ENCODE data around the gene USH2A. TPM values are rescaled to one million over a fixed set of nuclear protein-coding genes. Genes with fewer than 3 reads are reported as not detected.

The USH2A gene
- total and polyA plus RNA-seq, 7 donors, result under 0.01 to 0.32 (median 0.30) TPM; not detected in 4

GRCh38 chr1:215865060-215865459 lies 558.2 kb downstream of the USH2A start:
- no peaks in the 10 kb centered on the region for H3K9me3 ChIP-seq
- ATAC-seq, result no peak
- 54 to 77% (median 72%) methylated on average over 3 of the region's 3 CpGs for WGBS, 3 donors
- H3K4me1 ChIP-seq, result no peaks in the 10 kb centered on the region
- intact Hi-C loops (cut with DNase I), result no loop called here
- no peaks in the 10 kb centered on the region for H3K36me3 ChIP-seq (ENCODE audit: insufficient read depth in 1 of 2, low read depth in 1 of 2)
- no peak overlapping the region for H3K4me3 ChIP-seq
- no peak for TF ChIP-seq CTCF (IDR thresholded peaks at IDR 0.05)
- no peak overlapping the region for H3K27ac ChIP-seq
- no peaks in the 10 kb centered on the region for H3K27me3 ChIP-seq (ENCODE audit: insufficient read depth in 3 of 3, low read length in 2 of 3)
- DNase-seq, result no peak

- DNase-seq (no peak), ATAC-seq (no peak)
- H3K4me1 ChIP-seq, result no peaks in the 10 kb centered on the region
- no peaks in the 10 kb centered on the region for H3K36me3 ChIP-seq (ENCODE audit: insufficient read depth in 1 of 2, low read depth in 1 of 2)
- intact Hi-C loops (cut with DNase I), result no loop called here
- no peaks in the 10 kb centered on the region for H3K9me3 ChIP-seq
- H3K4me3 ChIP-seq, result no peak overlapping the region
- no peaks in the 10 kb centered on the region for H3K27me3 ChIP-seq (ENCODE audit: insufficient read depth in 3 of 3, low read length in 2 of 3)
- no peak for TF ChIP-seq CTCF (IDR thresholded peaks at IDR 0.05)
- no peak overlapping the region for H3K27ac ChIP-seq
Measured at GRCh38 chr1:215863796-215864195, 559.5 kb downstream of the USH2A start.

- ATAC-seq, result no peak
- no peak for TF ChIP-seq CTCF (IDR thresholded peaks at IDR 0.05)
- 80 to 92% (median 81%) methylated on average over 3 of the region's 3 CpGs for WGBS, 3 donors
Measured at GRCh38 chr1:215860833-215861232, 562.4 kb downstream of the USH2A start.

GRCh38 chr1:215857317-215857716 lies 565.9 kb downstream of the USH2A start:
- 30 to 79% (median 59%) methylated on average over 2 of the region's 2 CpGs for WGBS, 3 donors
- H3K4me1 ChIP-seq, result no peaks in the 10 kb centered on the region
- TF ChIP-seq CTCF (IDR thresholded peaks at IDR 0.05), result no peak
- H3K36me3 ChIP-seq (ENCODE audit: insufficient read depth in 1 of 2, low read depth in 1 of 2), result no peaks in the 10 kb centered on the region
- H3K27me3 ChIP-seq (ENCODE audit: insufficient read depth in 3 of 3, low read length in 2 of 3), result no peaks in the 10 kb centered on the region
- H3K4me3 ChIP-seq, result no peak overlapping the region
- DNase-seq (no peak), ATAC-seq (no peak)
- no peaks in the 10 kb centered on the region for H3K9me3 ChIP-seq
- no peak overlapping the region for H3K27ac ChIP-seq
- intact Hi-C loops (cut with DNase I), result no loop called here

More at GRCh38 chr1:215860833-215861232, 562.4 kb downstream of the USH2A start:
- no peaks in the 10 kb centered on the region for H3K36me3 ChIP-seq (ENCODE audit: insufficient read depth in 1 of 2, low read depth in 1 of 2)
- H3K9me3 ChIP-seq, result no peaks in the 10 kb centered on the region
- H3K27me3 ChIP-seq (ENCODE audit: insufficient read depth in 3 of 3, low read length in 2 of 3), result no peaks in the 10 kb centered on the region
- H3K27ac ChIP-seq, result no peak overlapping the region
- DNase-seq, result no peak
- no peak overlapping the region for H3K4me3 ChIP-seq
- intact Hi-C loops (cut with DNase I), result no loop called here
- no peaks in the 10 kb centered on the region for H3K4me1 ChIP-seq

- 75 to 79% (median 78%) methylated on average over 6 of the region's 6 CpGs for WGBS, 3 donors
- H3K27ac ChIP-seq, result no peak overlapping the region
- H3K27me3 ChIP-seq (ENCODE audit: insufficient read depth in 3 of 3, low read length in 2 of 3), result no peaks in the 10 kb centered on the region
Measured at GRCh38 chr1:215845234-215845891, 577.9 kb downstream of the USH2A start.

More at GRCh38 chr1:215845234-215845891, 577.9 kb downstream of the USH2A start:
- no peaks in the 10 kb centered on the region for H3K4me1 ChIP-seq
- H3K4me3 ChIP-seq, result no peak overlapping the region
- ATAC-seq (no peak), DNase-seq (no peak)
- intact Hi-C loops (cut with DNase I), result no loop called here
- peaks cover 3% of the 10 kb centered on the region for H3K9me3 ChIP-seq
- no peaks in the 10 kb centered on the region for H3K36me3 ChIP-seq (ENCODE audit: insufficient read depth in 1 of 2, low read depth in 1 of 2)
- TF ChIP-seq CTCF (IDR thresholded peaks at IDR 0.05), result no peak
